Calu3 (cell line): ENCODE measurements around the gene TMEM132E. TPM values are rescaled to one million over a fixed set of nuclear protein-coding genes. Genes with fewer than 3 reads are reported as not detected.

Source experiments
- BruUV-seq: library from RNA; stranded (reverse); fragments of 400-500 nt; replicated peaks from 2 replicates; lab custom pipeline; 2021; lab: Mats Ljungman, UMichigan
- CTCF ChIA-PET: fragments of 300-600 bp; sonication (Branson Sonifier 250); formaldehyde crosslinking; loops from one replicate; lab custom pipeline; 2022; ENCODE audit warnings: antibody characterized with exemption; lab: Charles Lee
- DNase-seq: peaks from one replicate; pipeline ENCODE4 v3.0.0; 2022
- H3K27ac Mint-ChIP-seq: one replicate; pipeline ENCODE4 v1.8.0; 2022; ENCODE audit warnings: mixed read lengths; ENCODE audit not compliant: unreplicated experiment
- H3K27me3 Mint-ChIP-seq: one replicate; pipeline ENCODE4 v1.8.0; 2022; ENCODE audit warnings: mixed read lengths; ENCODE audit not compliant: unreplicated experiment
- H3K36me3 Mint-ChIP-seq: one replicate; pipeline ENCODE4 v1.8.0; 2022; ENCODE audit warnings: mild to moderate bottlenecking, moderate library complexity, mixed read lengths; ENCODE audit not compliant: insufficient read depth, unreplicated experiment
- H3K4me1 Mint-ChIP-seq: one replicate; pipeline ENCODE4 v1.8.0; 2022; ENCODE audit warnings: mild to moderate bottlenecking, low read depth, mixed read lengths; ENCODE audit not compliant: unreplicated experiment
- H3K4me3 Mint-ChIP-seq: one replicate; pipeline ENCODE4 v1.8.0; 2022; ENCODE audit warnings: mild to moderate bottlenecking, low read depth, moderate library complexity, mixed read lengths; ENCODE audit not compliant: unreplicated experiment
- H3K9me3 Mint-ChIP-seq: one replicate; pipeline ENCODE4 v1.8.0; 2022; ENCODE audit warnings: low read depth, mixed read lengths; ENCODE audit not compliant: unreplicated experiment
- CTCF ChIP-seq: fragments of 200-600 bp; IDR thresholded peaks from one replicate; pipeline ENCODE4 v1.8.0; 2022; ENCODE audit warnings: antibody characterized with exemption; ENCODE audit not compliant: unreplicated experiment
- intact Hi-C: fragments of 100-400 bp; cut with micrococcal nuclease; formaldehyde crosslinking; loops from one replicate; pipeline ENCODE4 v1.10.0; 2022; ENCODE audit not compliant: unreplicated experiment
- total RNA-seq: library from RNA; stranded (reverse); gene quantifications from 2 replicates; pipeline ENCODE4 v1.2.3, GENCODE V29; 2022

TMEM132E gene
- total RNA-seq, 1 experiment from 2014 or later = 0.26 TPM

DNA sequence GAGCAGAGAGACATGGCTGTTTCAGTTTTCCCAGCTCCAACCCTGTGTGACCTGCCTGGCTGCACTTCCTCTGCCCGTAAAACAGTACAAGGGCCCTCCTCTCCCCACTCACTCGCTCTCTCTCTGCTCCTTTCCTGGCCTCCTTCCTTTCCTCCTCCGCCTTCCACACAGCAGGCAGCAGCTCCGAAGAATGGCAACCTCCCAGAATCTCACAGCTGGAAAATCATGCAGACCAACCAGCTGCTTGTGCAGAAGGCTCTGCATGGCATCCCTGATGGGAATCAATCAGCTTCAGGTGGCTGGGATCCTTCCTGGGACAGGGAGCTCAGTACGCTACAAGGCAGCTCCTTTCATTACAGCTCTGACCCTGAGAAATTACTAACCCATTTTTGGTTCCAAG, 27.4 kb downstream of the TMEM132E start:
- Mint-ChIP-seq H3K27me3 (peaks cover 83% of the 10 kb centered on the region), H3K36me3 (no peaks in the 10 kb centered on the region)
- CTCF ChIA-PET = interaction anchor here (0.7 kb wide), 1 partner anchor 22 kb away, joined by 3 read pairs; no protein-coding TSS in a partner anchor

GRCh38 chr17:34607917-34608316, 28.5 kb downstream of the TMEM132E start:
- no peak for DNase-seq
- intact Hi-C loops = no loop called here
- no TSS peak for BruUV-seq
- Mint-ChIP-seq H3K4me1 (peaks cover 17% of the 10 kb centered on the region), H3K9me3 (peaks cover 6% of the 10 kb centered on the region), H3K36me3 (no peaks in the 10 kb centered on the region), H3K27ac (no peak overlapping the region), H3K27me3 (peaks cover 80% of the 10 kb centered on the region), H3K4me3 (no peak overlapping the region)
- no peak for TF ChIP-seq CTCF
- CTCF ChIA-PET = no interaction called here

More for the DNA sequence above, 27.4 kb downstream of the TMEM132E start:
- Mint-ChIP-seq H3K9me3 (peaks cover 6% of the 10 kb centered on the region), H3K4me3 (no peak overlapping the region), H3K27ac (no peak overlapping the region), H3K4me1 (peaks cover 17% of the 10 kb centered on the region)
- intact Hi-C loops = no loop called here
- no TSS peak for BruUV-seq
- DNase-seq = no peak
- no peak for TF ChIP-seq CTCF

DNA sequence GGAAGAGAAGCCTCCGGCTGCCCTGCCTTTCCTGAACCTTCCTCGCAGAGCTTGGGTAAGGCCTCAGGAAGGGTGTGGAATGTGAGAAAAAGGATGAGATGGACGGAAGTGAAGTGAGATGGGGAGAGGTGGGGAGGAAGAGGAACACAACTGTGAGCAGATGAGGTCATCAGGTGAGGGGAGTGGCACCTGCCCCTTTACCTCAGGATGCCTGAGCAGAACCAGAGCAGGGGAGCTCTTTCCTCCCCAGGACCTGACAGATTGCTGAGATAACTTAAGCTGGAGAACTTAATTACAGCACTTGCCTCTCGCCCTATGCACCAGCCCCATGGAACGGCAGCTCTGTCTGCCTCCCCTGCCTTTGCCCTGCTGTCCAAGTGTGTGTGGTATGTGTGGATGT, 29.8 kb downstream of the TMEM132E start:
- CTCF ChIA-PET = no interaction called here
- H3K4me3 Mint-ChIP-seq = no peak overlapping the region
- H3K36me3 Mint-ChIP-seq = peaks cover 3% of the 10 kb centered on the region
- H3K9me3 Mint-ChIP-seq = peaks cover 6% of the 10 kb centered on the region
- no TSS peak for BruUV-seq
- intact Hi-C loops = no loop called here
- peaks cover 75% of the 10 kb centered on the region for H3K27me3 Mint-ChIP-seq
- no peak for DNase-seq
- TF ChIP-seq CTCF = no peak
- peaks cover 17% of the 10 kb centered on the region for H3K4me1 Mint-ChIP-seq
- H3K27ac Mint-ChIP-seq = no peak overlapping the region

GRCh38 chr17:34610039-34610438, 30.7 kb downstream of the TMEM132E start:
- CTCF ChIA-PET = interaction anchor here (0.6 to 1.2 kb wide), 2 partner anchors 38 to 155 kb away, joined by 3 to 8 read pairs; no protein-coding TSS in a partner anchor
- intact Hi-C loops = no loop called here
- Mint-ChIP-seq H3K4me3 (no peak overlapping the region), H3K27me3 (peaks cover 76% of the 10 kb centered on the region), H3K36me3 (peaks cover 3% of the 10 kb centered on the region), H3K4me1 (peaks cover 17% of the 10 kb centered on the region), H3K27ac (no peak overlapping the region), H3K9me3 (peaks cover 6% of the 10 kb centered on the region)
- DNase-seq = no peak
- TF ChIP-seq CTCF = no peak
- BruUV-seq = no TSS peak
